Mesendoderm (in vitro differentiated cells): ENCODE results near the gene TRA2A.
"Not testable (repeated sequence)": the region's sequence is repeated elsewhere in the genome, so short reads cannot be mapped to it uniquely, and the experiment has no call there.

Source experiments
- DNase-seq: peaks from one replicate; pipeline ENCODE4 v3.0.0; 2013
- H2AK5ac ChIP-seq: 2 replicates; pipeline ENCODE4 v1.6.1; 2013; ENCODE audit warnings: low read length, inconsistent platforms
- H2BK120ac ChIP-seq: 2 replicates; pipeline ENCODE4 v1.6.1; 2013; ENCODE audit warnings: low read depth, mild to moderate bottlenecking, low read length, moderate library complexity, mixed read lengths
- H2BK15ac ChIP-seq: replicated peaks from 2 replicates; pipeline ENCODE4 v1.6.1; 2013; ENCODE audit warnings: low read depth, mild to moderate bottlenecking, moderate library complexity
- H2BK5ac ChIP-seq: 2 replicates; pipeline ENCODE4 v1.6.1; 2013; ENCODE audit warnings: low read length, inconsistent platforms
- H3K18ac ChIP-seq: 2 replicates; pipeline ENCODE4 v1.6.1; 2013; ENCODE audit warnings: mild to moderate bottlenecking, low read length, mixed read lengths
- H3K23ac ChIP-seq: one replicate; pipeline ENCODE4 v1.6.1; 2013; ENCODE audit warnings: low read length
- H3K27ac ChIP-seq: 2 replicates; pipeline ENCODE4 v1.5.1; 2013; ENCODE audit warnings: low read depth, mild to moderate bottlenecking, inconsistent platforms, low read length, moderate library complexity
- H3K27me3 ChIP-seq: 2 replicates; pipeline ENCODE4 v1.6.1; 2013; ENCODE audit warnings: low read length, control low read depth, mild to moderate bottlenecking, inconsistent platforms; ENCODE audit not compliant: insufficient read depth, poor library complexity
- H3K36me3 ChIP-seq: 2 replicates; pipeline ENCODE4 v1.6.1; 2013; ENCODE audit warnings: low read length, inconsistent platforms; ENCODE audit not compliant: control insufficient read depth, insufficient read depth
- H3K4ac ChIP-seq: one replicate; pipeline ENCODE4 v1.6.1; 2013; ENCODE audit warnings: low read depth, mild to moderate bottlenecking, low read length, moderate library complexity
- H3K4me1 ChIP-seq: 2 replicates; pipeline ENCODE4 v1.6.1; 2013; ENCODE audit warnings: low read depth, low read length, inconsistent platforms; ENCODE audit not compliant: control insufficient read depth
- H3K4me2 ChIP-seq: 2 replicates; pipeline ENCODE4 v1.6.1; 2013; ENCODE audit warnings: low read length
- H3K4me3 ChIP-seq: 2 replicates; pipeline ENCODE4 v1.5.1; 2013; ENCODE audit warnings: mild to moderate bottlenecking, low read length
- H3K56ac ChIP-seq: one replicate; pipeline ENCODE4 v1.6.1; 2013; ENCODE audit warnings: low read length
- H3K79me1 ChIP-seq: 2 replicates; pipeline ENCODE4 v1.6.1; 2013; ENCODE audit warnings: low read length, inconsistent platforms
- H3K79me2 ChIP-seq: 2 replicates; pipeline ENCODE4 v1.6.1; 2013; ENCODE audit warnings: mild to moderate bottlenecking, low read length; ENCODE audit not compliant: control insufficient read depth, insufficient read depth
- H3K9ac ChIP-seq: 2 replicates; pipeline ENCODE4 v1.6.1; 2013; ENCODE audit warnings: low read length, inconsistent platforms
- H4K5ac ChIP-seq: one replicate; pipeline ENCODE4 v1.6.1; 2013; ENCODE audit warnings: low read length
- H4K8ac ChIP-seq: one replicate; pipeline ENCODE4 v1.6.1; 2013; ENCODE audit warnings: low read depth, mild to moderate bottlenecking, control low read depth, low read length, moderate library complexity
- WGBS: extraction: QIAGEN DNeasy Blood & Tissue Kit; methylation state at CpG from one replicate; pipeline ENCODE4 v1.1.7; 2013; ENCODE audit warnings: low lambda C conversion rate, missing lambda C conversion rate; ENCODE audit not compliant: insufficient coverage; ENCODE audit errors: extremely low coverage; 5-methylcytosine and 5-hydroxymethylcytosine counted together

Gene TRA2A

DNA sequence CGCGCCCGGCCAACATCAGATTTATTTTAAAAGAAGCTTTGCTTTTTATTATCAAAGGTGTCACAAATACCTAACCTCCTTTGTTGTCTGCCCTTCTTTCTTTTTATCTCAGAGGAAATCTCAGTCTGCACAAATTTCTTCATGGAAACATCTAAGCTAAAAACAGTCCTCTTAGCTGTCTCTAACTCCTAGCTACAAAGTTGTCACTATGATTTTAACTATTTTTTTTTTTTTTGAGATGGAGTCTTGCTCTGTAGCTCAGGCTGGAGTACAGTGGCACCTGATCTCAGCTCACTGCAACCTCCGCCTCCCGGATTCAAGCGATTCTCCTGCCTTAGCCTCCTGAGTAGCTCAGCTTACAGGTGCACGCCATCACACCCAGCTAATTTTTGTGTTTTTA is 7.3 kb downstream of the TRA2A start:
- no CpG with 5 or more reads among the region's 7 CpGs for WGBS
- Histone ChIP-seq H4K5ac (no peak overlapping the region), H2BK15ac (no peak overlapping the region), H3K79me2 (peaks cover 83% of the 10 kb centered on the region), H2BK5ac (no peak overlapping the region), H3K18ac (no peak overlapping the region), H3K27ac (no peak overlapping the region), H2BK120ac (no peak overlapping the region), H3K27me3 (no peaks in the 10 kb centered on the region), H3K36me3 (peaks cover 4% of the 10 kb centered on the region), H3K23ac (no peak overlapping the region), H3K79me1 (peaks cover 4% of the 10 kb centered on the region), H3K9ac (no peak overlapping the region), H3K56ac (no peak overlapping the region), H4K8ac (no peak overlapping the region), H3K4me2 (no peak overlapping the region), H3K4ac (no peak overlapping the region), H3K4me3 (no peak overlapping the region), H2AK5ac (no peak overlapping the region), H3K4me1 (no peaks in the 10 kb centered on the region)
- no peak for DNase-seq

- Histone ChIP-seq H3K4me3 (no peak overlapping the region), H3K23ac (no peak overlapping the region), H2BK5ac (no peak overlapping the region), H3K27me3 (no peaks in the 10 kb centered on the region), H2BK15ac (no peak overlapping the region), H3K56ac (no peak overlapping the region), H3K9ac (no peak overlapping the region), H4K8ac (no peak overlapping the region), H4K5ac (no peak overlapping the region), H3K27ac (no peak overlapping the region), H3K4me2 (no peak overlapping the region), H2AK5ac (no peak overlapping the region), H3K4me1 (no peaks in the 10 kb centered on the region), H3K18ac (no peak overlapping the region), H3K79me2 (peaks cover 83% of the 10 kb centered on the region), H3K79me1 (peaks cover 4% of the 10 kb centered on the region), H3K4ac (no peak overlapping the region), H3K36me3 (peaks cover 7% of the 10 kb centered on the region), H2BK120ac (no peak overlapping the region)
- DNase-seq = no peak
- WGBS = no CpG with 5 or more reads among the region's 2 CpGs
These were observed 8.2 kb downstream of the TRA2A start for GRCh38 chr7:23523486-23524075.

DNA sequence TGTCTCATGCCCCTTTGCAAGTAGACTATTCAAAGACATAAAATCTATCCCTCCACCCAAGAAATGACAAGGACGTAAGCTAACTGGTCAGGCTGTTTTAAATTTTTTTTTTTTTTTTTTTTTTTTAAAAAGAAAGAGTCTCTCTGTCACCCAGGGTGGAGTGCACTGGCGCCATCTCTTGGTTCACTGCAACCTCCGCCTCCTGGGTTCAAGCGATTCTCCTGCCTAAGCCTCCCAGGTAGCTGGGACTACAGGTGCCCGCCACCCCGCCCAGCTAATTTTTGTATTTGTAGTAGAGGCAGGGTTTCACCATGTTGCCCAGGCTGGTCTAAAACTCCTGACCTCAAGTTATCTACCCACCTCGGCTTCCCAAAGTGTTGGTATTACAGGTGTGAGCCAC is 11.2 kb downstream of the TRA2A start:
- Histone ChIP-seq H3K79me2 (peaks cover 74% of the 10 kb centered on the region), H3K27me3 (no peaks in the 10 kb centered on the region), H2AK5ac (no peak overlapping the region), H3K18ac (no peak overlapping the region), H2BK120ac (no peak overlapping the region), H4K8ac (no peak overlapping the region), H3K4ac (no peak overlapping the region), H3K9ac (no peak overlapping the region), H2BK15ac (no peak overlapping the region), H3K4me3 (no peak overlapping the region), H3K4me2 (no peak overlapping the region), H3K27ac (no peak overlapping the region), H3K36me3 (peaks cover 12% of the 10 kb centered on the region), H3K56ac (no peak overlapping the region), H3K79me1 (peaks cover 6% of the 10 kb centered on the region), H4K5ac (no peak overlapping the region), H2BK5ac (no peak overlapping the region), H3K4me1 (no peaks in the 10 kb centered on the region), H3K23ac (no peak overlapping the region)
- no CpG with 5 or more reads among the region's 7 CpGs for WGBS
- peak; percentile 29 for DNase-seq

DNA sequence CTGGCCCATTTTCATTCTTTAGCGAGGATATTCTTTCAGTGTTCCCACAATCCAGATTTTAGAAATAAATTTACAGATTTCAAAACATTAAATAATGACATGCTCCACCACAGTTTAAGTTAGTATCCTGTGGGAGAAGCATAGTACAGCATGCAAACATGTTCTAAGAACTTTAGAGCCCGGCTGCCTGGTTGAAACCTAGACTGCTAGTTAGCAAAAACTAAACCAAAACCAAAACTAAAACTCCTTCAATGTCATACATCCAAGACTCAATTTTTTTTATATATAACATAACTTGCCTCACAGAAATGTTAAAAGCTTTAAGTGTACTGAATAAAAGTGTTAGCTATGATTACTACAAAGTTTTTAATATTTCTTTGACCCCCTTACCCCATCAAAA is 17.0 kb downstream of the TRA2A start:
- DNase-seq = no peak

GRCh38 chr7:23513746-23514145 is 18.0 kb downstream of the TRA2A start:
- H3K9ac ChIP-seq, DNase-seq, H3K36me3 ChIP-seq, H3K4me2 ChIP-seq, H3K4me1 ChIP-seq, H4K5ac ChIP-seq, H3K27ac ChIP-seq, H2BK120ac ChIP-seq, H2BK15ac ChIP-seq, H2AK5ac ChIP-seq, H2BK5ac ChIP-seq, H3K79me1 ChIP-seq, H3K27me3 ChIP-seq, H4K8ac ChIP-seq, H3K23ac ChIP-seq, H3K56ac ChIP-seq, H3K4me3 ChIP-seq, H3K18ac ChIP-seq, H3K4ac ChIP-seq: not testable (repeated sequence)
- peaks cover 36% of the 10 kb centered on the region for H3K79me2 ChIP-seq
- WGBS = no CpG with 5 or more reads among the region's 6 CpGs

More for the DNA sequence above, 17.0 kb downstream of the TRA2A start:
- H3K23ac ChIP-seq = no peak overlapping the region
- no peak overlapping the region for H2BK15ac ChIP-seq
- no peak overlapping the region for H4K5ac ChIP-seq
- H3K36me3 ChIP-seq = peaks cover 11% of the 10 kb centered on the region
- peaks cover 43% of the 10 kb centered on the region for H3K79me2 ChIP-seq
- H3K27ac ChIP-seq = no peak overlapping the region
- no peak overlapping the region for H2AK5ac ChIP-seq
- H3K79me1 ChIP-seq = peaks cover 2% of the 10 kb centered on the region
- H4K8ac ChIP-seq = no peak overlapping the region
- H2BK5ac ChIP-seq = no peak overlapping the region
- no peaks in the 10 kb centered on the region for H3K27me3 ChIP-seq
- H3K56ac ChIP-seq = no peak overlapping the region
- no peak overlapping the region for H3K4ac ChIP-seq
- H3K9ac ChIP-seq = no peak overlapping the region
- H3K18ac ChIP-seq = no peak overlapping the region
- no peak overlapping the region for H3K4me2 ChIP-seq
- WGBS = no CpG with 5 or more reads among the region's 2 CpGs
- H3K4me3 ChIP-seq = no peak overlapping the region
- H3K4me1 ChIP-seq = no peaks in the 10 kb centered on the region
- H2BK120ac ChIP-seq = no peak overlapping the region

DNA sequence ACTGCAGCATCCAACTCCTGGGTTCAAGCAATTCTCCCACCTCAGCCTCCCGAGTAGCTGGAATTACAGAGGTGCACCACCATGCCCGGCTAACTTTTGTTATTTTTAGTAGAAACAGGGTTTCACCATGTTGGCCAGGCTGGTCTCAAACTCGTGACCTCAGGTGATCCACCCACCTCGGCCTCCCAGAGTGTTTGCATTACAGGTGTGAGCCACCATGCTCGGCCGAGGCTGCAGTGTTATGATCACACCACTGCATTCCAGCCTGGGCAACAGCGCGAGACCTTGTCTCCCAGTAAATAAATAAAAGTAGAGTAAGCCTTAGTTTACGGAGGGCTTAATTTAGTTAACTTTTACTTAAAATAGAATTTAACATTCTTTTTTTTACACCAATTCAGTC is 37.8 kb downstream of the TRA2A start:
- H3K79me1 ChIP-seq = no peaks in the 10 kb centered on the region
- no CpG with 5 or more reads among the region's 9 CpGs for WGBS
- no peak overlapping the region for H4K5ac ChIP-seq
- H4K8ac ChIP-seq = no peak overlapping the region
- no peaks in the 10 kb centered on the region for H3K27me3 ChIP-seq
- H2BK5ac ChIP-seq = no peak overlapping the region
- H3K36me3 ChIP-seq = no peaks in the 10 kb centered on the region
- DNase-seq = no peak
- H3K23ac ChIP-seq = no peak overlapping the region
- H3K79me2 ChIP-seq = no peaks in the 10 kb centered on the region
- no peak overlapping the region for H3K56ac ChIP-seq
- H2BK120ac ChIP-seq = no peak overlapping the region
- H2AK5ac ChIP-seq = no peak overlapping the region
- H3K4me1 ChIP-seq = no peaks in the 10 kb centered on the region
- no peak overlapping the region for H2BK15ac ChIP-seq
- no peak overlapping the region for H3K4ac ChIP-seq
- no peak overlapping the region for H3K27ac ChIP-seq
- H3K4me2 ChIP-seq = no peak overlapping the region
- H3K18ac ChIP-seq = no peak overlapping the region
- no peak overlapping the region for H3K9ac ChIP-seq
- H3K4me3 ChIP-seq = no peak overlapping the region
